Stomach (tissue), 9 donors: ENCODE data around the gene SGCA. TPM values are rescaled to one million over a fixed set of nuclear protein-coding genes. Genes with fewer than 3 reads are reported as not detected.

Experiments used
- DNase-seq, 2 donors: peaks; one replicate each; pipeline versions ENCODE4 v3.0.0 to v3.0.0-alpha.2; 2013 to 2019
- H3K27ac ChIP-seq, 5 donors: fragments of 200-600 bp in 4 of 5; sonication (generic) in 4 of 5; one replicate each; pipeline ENCODE4 v1.5.1; 2013 to 2019; ENCODE audit warnings: mild to moderate bottlenecking in 1 of 5, moderate library complexity in 1 of 5
- H3K27me3 ChIP-seq, 3 donors: fragments of 200-600 bp; sonication (generic); one replicate each; pipeline ENCODE4 v1.5.1; 2017 to 2019; ENCODE audit warnings: mixed run types in 1 of 3
- H3K36me3 ChIP-seq, 4 donors: fragments of 200-600 bp; sonication (generic); 1 replicate in 3 of 4; 2 replicates in 1 of 4; pipeline ENCODE4 v1.5.1; 2016 to 2019
- H3K4me1 ChIP-seq, 4 donors: fragments of 200-600 bp; sonication (generic); one replicate each; pipeline ENCODE4 v1.5.1; 2016 to 2019
- H3K4me3 ChIP-seq, 4 donors: fragments of 200-600 bp; sonication (generic) in 3 of 4; one replicate each; pipeline ENCODE4 v1.5.1; 2016 to 2019; ENCODE audit warnings: mild to moderate bottlenecking in 1 of 4
- H3K9me3 ChIP-seq, 4 donors: fragments of 200-600 bp; sonication (generic); one replicate each; pipeline ENCODE4 v1.5.1; 2016 to 2019
- EP300 ChIP-seq: sonication (generic); formaldehyde crosslinking; IDR thresholded peaks from one replicate; pipeline ENCODE4 v1.6.1; 2017; ENCODE audit warnings: antibody characterized with exemption
- POLR2A ChIP-seq, 4 donors: fragments of 450-650 bp; IDR thresholded peaks; one replicate each; pipeline ENCODE4 v1.6.1; 2016; ENCODE audit warnings: antibody characterized with exemption in 4 of 4, control low read depth in 2 of 4, mild to moderate bottlenecking in 1 of 4, moderate library complexity in 1 of 4
- POLR2AphosphoS5 ChIP-seq, 3 donors: sonication (generic); formaldehyde crosslinking; IDR thresholded peaks; one replicate each; pipeline ENCODE4 v1.6.1; 2016; ENCODE audit warnings: antibody characterized with exemption in 3 of 3
- WGBS, 5 donors: extraction: QIAGEN DNeasy Blood & Tissue Kit in 3 of 5; methylation state at CpG; one replicate each; pipeline versions ENCODE4 v1.1.5 to v1.1.7; 2013 to 2018; 5-methylcytosine and 5-hydroxymethylcytosine counted together
- intact Hi-C: fragments of 100-400 bp; cut with DNase I; formaldehyde crosslinking; loops from one replicate; pipeline ENCODE4 v1.15.1; 2023; ENCODE audit warnings: low total_unique reads
- polyA plus RNA-seq, 3 donors: library from polyadenylated mRNA; stranded (reverse); fragments of 200-250 nt; gene quantifications; one replicate each; pipeline ENCODE4 v1.2.3, GENCODE V29; 2013
- total RNA-seq, 5 donors: library from RNA; depleted of rRNA; stranded (reverse); fragments of >200 nt; gene quantifications; one replicate each; pipeline versions ENCODE4 v1.1.0 to v1.2.3, GENCODE V29; 2014 to 2016
- TF ChIP-seq, protein P1 (sequence below), 7 experiments: fragments of 450-650 bp in 4 of 7; fragments of 200-600 bp in 3 of 7; sonication (generic) in 3 of 7; IDR thresholded peaks; one replicate each; pipeline ENCODE4 v1.5.1; 2016 to 2019; ENCODE audit warnings: antibody characterized with exemption in 7 of 7, control low read depth in 2 of 7, mild to moderate bottlenecking in 1 of 7
- donor health status: healthy with polysubstance abuse.
- donor health status: Bipolar disorder and iron deficiency.
- donor health status: healthy.

The SGCA gene
- total and polyA plus RNA-seq, 8 donors, result 5.4 to 89.3 (median 15.1) TPM

DNA sequence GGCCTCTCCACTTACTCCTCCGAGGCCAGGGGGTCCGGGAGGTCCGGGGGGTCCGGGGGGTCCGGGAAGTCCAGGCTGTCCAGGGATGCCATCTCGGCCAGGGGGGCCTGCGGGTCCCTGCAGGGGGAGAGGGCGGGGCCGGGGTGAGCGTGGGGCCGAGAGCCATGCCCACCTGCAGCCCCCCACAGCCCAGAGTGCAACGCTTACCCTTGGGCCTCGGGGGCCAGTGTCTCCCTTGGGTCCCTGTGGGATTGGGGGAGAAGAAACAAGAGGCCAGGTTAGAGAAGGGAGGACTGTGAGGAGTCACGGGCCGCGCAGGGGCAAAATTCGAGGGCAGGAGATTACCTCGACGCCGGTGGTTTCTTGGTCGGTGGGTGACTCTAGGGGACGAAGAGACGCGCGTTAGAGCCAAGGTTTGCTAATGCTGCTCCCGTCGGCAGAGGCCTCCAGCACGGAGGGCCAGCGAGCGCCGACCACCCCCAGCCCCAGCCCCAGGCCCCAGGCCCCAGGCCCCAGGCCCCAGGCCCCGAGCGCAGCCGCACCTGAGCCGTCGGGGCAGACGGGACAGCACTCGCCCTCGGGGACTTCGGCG, 33.5 kb downstream of the SGCA start:
- Histone ChIP-seq H3K27me3 (peaks cover 0 to 46% (median 14%) of the 10 kb centered on the region in 3 donors), H3K4me3 (peak overlapping the region; percentile 49 to 61 (median 56)), H3K4me1 (peaks cover 23 to 80% (median 54%) of the 10 kb centered on the region in 4 donors), H3K36me3 (peaks cover 37 to 45% (median 39%) of the 10 kb centered on the region in 4 donors), H3K27ac (peak overlapping the region; percentile 70 to 93 (median 90)), H3K9me3 (no peaks in the 10 kb centered on the region)
- intact Hi-C loops, result no loop called here
- DNase-seq, result no peak
- 17 to 46% (median 24%) methylated on average over 22 to 41 of the region's 41 CpGs for WGBS, 5 donors
- TF ChIP-seq POLR2AphosphoS5 (IDR thresholded peaks at IDR 0.05) (no peak), EP300 (no peak), POLR2A (IDR thresholded peaks at IDR 0.05) (no peak)
- TF ChIP-seq, protein P1, sequence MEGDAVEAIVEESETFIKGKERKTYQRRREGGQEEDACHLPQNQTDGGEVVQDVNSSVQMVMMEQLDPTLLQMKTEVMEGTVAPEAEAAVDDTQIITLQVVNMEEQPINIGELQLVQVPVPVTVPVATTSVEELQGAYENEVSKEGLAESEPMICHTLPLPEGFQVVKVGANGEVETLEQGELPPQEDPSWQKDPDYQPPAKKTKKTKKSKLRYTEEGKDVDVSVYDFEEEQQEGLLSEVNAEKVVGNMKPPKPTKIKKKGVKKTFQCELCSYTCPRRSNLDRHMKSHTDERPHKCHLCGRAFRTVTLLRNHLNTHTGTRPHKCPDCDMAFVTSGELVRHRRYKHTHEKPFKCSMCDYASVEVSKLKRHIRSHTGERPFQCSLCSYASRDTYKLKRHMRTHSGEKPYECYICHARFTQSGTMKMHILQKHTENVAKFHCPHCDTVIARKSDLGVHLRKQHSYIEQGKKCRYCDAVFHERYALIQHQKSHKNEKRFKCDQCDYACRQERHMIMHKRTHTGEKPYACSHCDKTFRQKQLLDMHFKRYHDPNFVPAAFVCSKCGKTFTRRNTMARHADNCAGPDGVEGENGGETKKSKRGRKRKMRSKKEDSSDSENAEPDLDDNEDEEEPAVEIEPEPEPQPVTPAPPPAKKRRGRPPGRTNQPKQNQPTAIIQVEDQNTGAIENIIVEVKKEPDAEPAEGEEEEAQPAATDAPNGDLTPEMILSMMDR (IDR thresholded peaks at IDR 0.05), result no peak

DNA sequence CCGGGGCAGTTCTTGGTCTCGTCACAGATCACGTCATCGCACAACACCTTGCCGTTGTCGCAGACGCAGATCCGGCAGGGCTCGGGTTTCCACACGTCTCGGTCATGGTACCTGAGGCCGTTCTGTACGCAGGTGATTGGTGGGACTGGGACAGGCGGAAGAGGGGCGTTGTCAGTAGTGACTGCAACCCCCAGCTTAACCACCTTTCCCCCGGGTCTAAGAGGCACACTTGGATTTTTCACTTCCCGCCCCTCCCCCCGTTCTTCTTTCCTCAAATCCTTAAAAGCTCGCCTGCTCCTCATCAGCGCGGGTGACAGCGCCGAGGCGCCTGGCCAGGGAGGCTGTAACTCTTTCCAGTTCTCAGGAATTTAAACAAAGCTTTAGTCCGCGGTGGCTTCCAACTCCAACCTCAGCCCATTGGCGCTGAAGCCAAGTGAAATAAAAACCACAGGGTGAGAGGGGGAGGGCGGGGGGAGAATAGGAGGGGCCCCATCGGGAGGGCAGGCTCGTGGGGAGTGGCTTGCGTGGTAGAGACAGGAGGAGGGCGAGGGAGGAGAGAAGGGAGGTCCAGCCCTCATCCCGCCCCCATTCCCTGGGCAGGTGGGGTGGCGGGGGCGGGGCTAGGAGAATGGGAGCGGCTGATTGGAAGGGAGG, 34.1 kb downstream of the SGCA start:
- H3K9me3 ChIP-seq, result no peaks in the 10 kb centered on the region
- peak overlapping the region; percentile 49 to 61 (median 56) for H3K4me3 ChIP-seq
- H3K4me1 ChIP-seq, result peaks cover 23 to 83% (median 57%) of the 10 kb centered on the region in 4 donors
- H3K27ac ChIP-seq, result peak overlapping the region; percentile 70 to 93 (median 90)
- intact Hi-C loops, result loop anchor here (5.0 kb wide), 2 partner anchors 72 to 97 kb away; partner anchors contain the start of gene TMEM92
- H3K36me3 ChIP-seq, result peaks cover 30 to 39% (median 33%) of the 10 kb centered on the region in 4 donors
- peaks cover 0 to 51% (median 14%) of the 10 kb centered on the region in 3 donors for H3K27me3 ChIP-seq
- TF ChIP-seq EP300, result peak; percentile 27
- TF ChIP-seq POLR2AphosphoS5 (IDR thresholded peaks at IDR 0.05), result peak; percentile 63 to 80 (median 63)
- TF ChIP-seq, protein P1 (IDR thresholded peaks at IDR 0.05), result no peak
- TF ChIP-seq POLR2A (IDR thresholded peaks at IDR 0.05), result peak in 1 of 4 donors; percentile 52
- peak; percentile 95 to 97 for DNase-seq
- WGBS, 5 donors, result 1% methylated on average over 27 to 36 of the region's 36 CpGs

DNA sequence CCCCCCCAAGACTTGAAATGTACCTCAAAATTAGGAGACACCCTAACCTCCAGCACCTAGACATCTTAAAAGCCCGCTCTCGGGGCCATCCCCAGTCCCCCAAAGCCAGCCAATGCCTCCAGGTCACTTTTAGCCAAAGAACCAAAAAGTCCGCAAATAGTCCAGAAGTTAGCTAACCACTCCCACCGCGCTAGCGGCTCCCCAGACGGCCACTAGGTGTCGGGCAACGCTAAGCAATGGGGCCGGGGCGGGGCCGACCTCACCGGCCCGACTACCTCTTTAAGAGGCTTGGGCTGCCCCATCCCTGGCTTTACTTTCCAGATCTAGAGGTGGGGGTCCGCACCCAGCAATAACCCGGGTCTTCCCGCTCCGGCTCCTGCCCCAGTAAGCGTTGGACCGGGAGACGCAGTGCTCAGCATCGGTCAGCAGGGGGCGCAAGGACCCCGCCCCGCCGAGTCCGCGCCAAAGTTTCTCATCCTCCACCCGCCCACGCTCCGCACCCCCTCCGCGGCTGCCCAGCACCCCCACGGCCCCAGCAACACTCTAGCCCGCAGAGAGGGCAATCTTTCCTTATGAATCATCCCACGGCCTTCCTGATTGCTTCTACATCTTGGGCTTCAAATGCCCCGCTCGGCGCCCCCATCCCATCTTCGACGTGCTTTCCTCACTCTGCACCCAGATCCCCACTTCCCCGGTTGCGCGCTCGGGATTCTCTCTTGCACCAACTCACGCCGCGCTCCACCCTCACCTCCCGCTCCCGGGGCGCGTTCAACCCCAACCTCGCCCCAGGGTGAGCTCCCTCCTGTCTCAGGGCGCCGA, 34.9 kb downstream of the SGCA start:
- intact Hi-C loops, result loop anchor here (5.0 kb wide), 2 partner anchors 72 to 97 kb away; partner anchors contain the start of gene TMEM92
- peaks cover 23 to 79% (median 55%) of the 10 kb centered on the region in 4 donors for H3K4me1 ChIP-seq

More for the DNA sequence above, 34.9 kb downstream of the SGCA start:
- H3K4me3 ChIP-seq, result peak overlapping the region; percentile 49 to 61 (median 56)
- H3K36me3 ChIP-seq, result peaks cover 23 to 31% (median 25%) of the 10 kb centered on the region in 4 donors
- WGBS, 5 donors, result 1 to 2% (median 1%) methylated on average over 34 to 55 of the region's 55 CpGs
- H3K27me3 ChIP-seq, result peaks cover 0 to 58% (median 14%) of the 10 kb centered on the region in 3 donors
- TF ChIP-seq POLR2A (IDR thresholded peaks at IDR 0.05), result no peak
- TF ChIP-seq EP300, result no peak
- TF ChIP-seq, protein P1 (IDR thresholded peaks at IDR 0.05), result peak in 6 of 7 experiments; percentile 36 to 100 (median 100)
- TF ChIP-seq POLR2AphosphoS5 (IDR thresholded peaks at IDR 0.05), result no peak
- no peaks in the 10 kb centered on the region for H3K9me3 ChIP-seq
- DNase-seq, result peak; percentile 94 to 96
- peak overlapping the region; percentile 71 to 93 (median 90) for H3K27ac ChIP-seq
